Peyer's patch (tissue), 4 donors: ENCODE data around the gene TUBAL3.

ENCODE experiments used
- POLR2A ChIP-seq, 2 donors: fragments of 450-650 bp; IDR thresholded peaks; one replicate each; pipeline ENCODE4 v1.5.1; 2017; ENCODE audit warnings: antibody characterized with exemption in 2 of 2, mild to moderate bottlenecking in 2 of 2, moderate library complexity in 2 of 2
- TF ChIP-seq, protein P1 (sequence below), 6 experiments: fragments of 450-650 bp in 4 of 6; fragments of 200-600 bp in 2 of 6; sonication (generic) in 1 of 6; IDR thresholded peaks; one replicate each; pipeline ENCODE4 v1.5.1; 2017 to 2019; ENCODE audit warnings: antibody characterized with exemption in 6 of 6, mild to moderate bottlenecking in 3 of 6, moderate library complexity in 1 of 6

DNA sequence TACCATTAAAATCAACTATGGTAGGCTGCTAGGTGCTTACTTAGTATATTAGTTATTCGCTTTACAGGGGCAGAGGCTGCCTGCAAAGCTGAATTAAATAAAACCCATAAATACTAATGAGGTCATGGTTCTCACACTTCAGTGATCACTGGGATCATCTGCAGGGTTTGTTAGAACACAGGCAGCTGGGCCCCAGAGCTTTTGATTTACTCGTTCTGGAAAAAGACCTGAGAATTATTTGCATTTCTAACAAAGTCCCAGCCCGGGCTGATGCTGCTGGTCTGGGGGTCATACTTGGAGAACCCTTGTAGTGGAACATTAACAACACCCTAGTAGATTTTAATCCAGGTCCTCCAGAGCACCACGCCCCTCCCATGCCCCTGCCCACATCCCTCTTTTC is 31.3 kb downstream of the TUBAL3 start:
- no peak for TF ChIP-seq POLR2A (IDR thresholded peaks at IDR 0.05)
- TF ChIP-seq, protein P1, sequence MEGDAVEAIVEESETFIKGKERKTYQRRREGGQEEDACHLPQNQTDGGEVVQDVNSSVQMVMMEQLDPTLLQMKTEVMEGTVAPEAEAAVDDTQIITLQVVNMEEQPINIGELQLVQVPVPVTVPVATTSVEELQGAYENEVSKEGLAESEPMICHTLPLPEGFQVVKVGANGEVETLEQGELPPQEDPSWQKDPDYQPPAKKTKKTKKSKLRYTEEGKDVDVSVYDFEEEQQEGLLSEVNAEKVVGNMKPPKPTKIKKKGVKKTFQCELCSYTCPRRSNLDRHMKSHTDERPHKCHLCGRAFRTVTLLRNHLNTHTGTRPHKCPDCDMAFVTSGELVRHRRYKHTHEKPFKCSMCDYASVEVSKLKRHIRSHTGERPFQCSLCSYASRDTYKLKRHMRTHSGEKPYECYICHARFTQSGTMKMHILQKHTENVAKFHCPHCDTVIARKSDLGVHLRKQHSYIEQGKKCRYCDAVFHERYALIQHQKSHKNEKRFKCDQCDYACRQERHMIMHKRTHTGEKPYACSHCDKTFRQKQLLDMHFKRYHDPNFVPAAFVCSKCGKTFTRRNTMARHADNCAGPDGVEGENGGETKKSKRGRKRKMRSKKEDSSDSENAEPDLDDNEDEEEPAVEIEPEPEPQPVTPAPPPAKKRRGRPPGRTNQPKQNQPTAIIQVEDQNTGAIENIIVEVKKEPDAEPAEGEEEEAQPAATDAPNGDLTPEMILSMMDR (IDR thresholded peaks at IDR 0.05), result no peak
